Type B pancreatic cell (in vitro differentiated cells): ENCODE results near the gene TICRR. TPM values are rescaled to one million over a fixed set of nuclear protein-coding genes. Genes with fewer than 3 reads are reported as not detected.

Experiments
- DNase-seq: peaks from one replicate; pipeline ENCODE4 v3.0.0; 2021; ENCODE audit warnings: mixed read lengths; ENCODE audit not compliant: unreplicated experiment; ENCODE audit errors: extremely low spot score
- H3K27ac Mint-ChIP-seq: 2 replicates; pipeline ENCODE4 v1.8.0; 2021; ENCODE audit warnings: mild to moderate bottlenecking, mixed read lengths
- H3K27me3 Mint-ChIP-seq: 2 replicates; pipeline ENCODE4 v1.8.0; 2021; ENCODE audit warnings: mixed read lengths
- H3K36me3 Mint-ChIP-seq: 2 replicates; pipeline ENCODE4 v1.8.0; 2021; ENCODE audit warnings: mixed read lengths
- H3K4me1 Mint-ChIP-seq: one replicate; pipeline ENCODE4 v1.8.0; 2021; ENCODE audit warnings: mixed read lengths; ENCODE audit not compliant: unreplicated experiment
- H3K4me3 Mint-ChIP-seq: 2 replicates; pipeline ENCODE4 v1.8.0; 2021; ENCODE audit warnings: mild to moderate bottlenecking, mixed read lengths
- H3K9me3 Mint-ChIP-seq: 2 replicates; pipeline ENCODE4 v1.8.0; 2021; ENCODE audit warnings: mixed read lengths
- CTCF ChIP-seq: fragments of 200-600 bp; sonication (generic); conservative IDR thresholded peaks from 2 replicates; pipeline ENCODE4 v1.5.0; 2021; ENCODE audit warnings: antibody characterized with exemption, mild to moderate bottlenecking
- total RNA-seq: library from RNA; stranded (reverse); gene quantifications from 2 replicates; pipeline ENCODE4 v1.2.1, GENCODE V29; 2021; ENCODE audit warnings: low replicate concordance

TICRR gene
- total RNA-seq, 1 donor from 2014 or later: 23.4 TPM

GRCh38 chr15:89530976-89531375 is 44.3 kb upstream of the TICRR start:
- no peaks in the 10 kb centered on the region for H3K4me1 Mint-ChIP-seq

GRCh38 chr15:89531796-89532537 is 43.3 kb upstream of the TICRR start:
- TF ChIP-seq CTCF: no peak
- no peak for DNase-seq
- no peaks in the 10 kb centered on the region for H3K4me1 Mint-ChIP-seq
- no peak overlapping the region for H3K4me3 Mint-ChIP-seq
- H3K27me3 Mint-ChIP-seq: no peaks in the 10 kb centered on the region
- peak overlapping the region; percentile 30 for H3K27ac Mint-ChIP-seq
- H3K9me3 Mint-ChIP-seq: peaks cover 7% of the 10 kb centered on the region
- no peaks in the 10 kb centered on the region for H3K36me3 Mint-ChIP-seq

More at GRCh38 chr15:89530976-89531375, 44.3 kb upstream of the TICRR start:
- H3K36me3 Mint-ChIP-seq: no peaks in the 10 kb centered on the region
- H3K9me3 Mint-ChIP-seq: peaks cover 7% of the 10 kb centered on the region
- no peak for DNase-seq
- no peak overlapping the region for H3K27ac Mint-ChIP-seq
- no peaks in the 10 kb centered on the region for H3K27me3 Mint-ChIP-seq
- no peak overlapping the region for H3K4me3 Mint-ChIP-seq
- TF ChIP-seq CTCF: no peak

GRCh38 chr15:89533861-89534544 is 41.3 kb upstream of the TICRR start:
- TF ChIP-seq CTCF: no peak
- Mint-ChIP-seq H3K4me1 (no peaks in the 10 kb centered on the region), H3K36me3 (no peaks in the 10 kb centered on the region), H3K27me3 (no peaks in the 10 kb centered on the region), H3K9me3 (peaks cover 7% of the 10 kb centered on the region), H3K27ac (no peak overlapping the region), H3K4me3 (no peak overlapping the region)
- no peak for DNase-seq

GRCh38 chr15:89539027-89539426 is 36.2 kb upstream of the TICRR start:
- Mint-ChIP-seq H3K27me3 (peaks cover 16% of the 10 kb centered on the region), H3K4me3 (no peak overlapping the region), H3K9me3 (peaks cover 1% of the 10 kb centered on the region), H3K4me1 (no peaks in the 10 kb centered on the region), H3K36me3 (no peaks in the 10 kb centered on the region), H3K27ac (no peak overlapping the region)
- no peak for TF ChIP-seq CTCF
- no peak for DNase-seq

GRCh38 chr15:89542369-89542768 is 32.9 kb upstream of the TICRR start:
- H3K4me1 Mint-ChIP-seq: no peaks in the 10 kb centered on the region
- no peaks in the 10 kb centered on the region for H3K36me3 Mint-ChIP-seq
- peaks cover 24% of the 10 kb centered on the region for H3K27me3 Mint-ChIP-seq
- H3K9me3 Mint-ChIP-seq: no peaks in the 10 kb centered on the region
- no peak for DNase-seq
- H3K27ac Mint-ChIP-seq: no peak overlapping the region
- TF ChIP-seq CTCF: no peak
- no peak overlapping the region for H3K4me3 Mint-ChIP-seq
